Breast epithelium (tissue), 4 donors: ENCODE results near the gene CNOT2. TPM values are rescaled to one million over a fixed set of nuclear protein-coding genes. Genes with fewer than 3 reads are reported as not detected.

Source experiments
- DNase-seq, 2 donors: peaks; one replicate each; pipeline ENCODE4 v3.0.0-alpha.2; 2019; ENCODE audit warnings: low spot score in 2 of 2
- H3K27ac ChIP-seq, 2 donors: fragments of 200-600 bp; sonication (generic) in 1 of 2; one replicate each; pipeline ENCODE4 v1.5.1; 2016 to 2019; ENCODE audit warnings: mild to moderate bottlenecking in 1 of 2
- H3K27me3 ChIP-seq, 2 donors: fragments of 200-600 bp; sonication (generic) in 1 of 2; one replicate each; pipeline versions ENCODE4 v1.5.1 to v1.6.0; 2017 to 2019; ENCODE audit warnings: control low read depth in 1 of 2, mild to moderate bottlenecking in 1 of 2
- H3K36me3 ChIP-seq: fragments of 200-600 bp; one replicate; pipeline ENCODE4 v1.5.1; 2019
- H3K4me1 ChIP-seq, 2 donors: fragments of 200-600 bp; sonication (generic); one replicate each; pipeline ENCODE4 v1.5.1; 2016 to 2019; ENCODE audit warnings: control low read depth in 1 of 2
- H3K4me3 ChIP-seq, 3 donors: fragments of 200-600 bp; sonication (generic); 1 replicate in 2 of 3; 2 replicates in 1 of 3; pipeline ENCODE4 v1.5.1; 2016 to 2019; ENCODE audit warnings: mild to moderate bottlenecking in 3 of 3, moderate library complexity in 2 of 3
- H3K9me3 ChIP-seq, 2 donors: fragments of 200-600 bp; sonication (generic) in 1 of 2; one replicate each; pipeline ENCODE4 v1.5.1; 2016 to 2019; ENCODE audit warnings: control low read depth in 1 of 2
- CTCF ChIP-seq, 3 donors: fragments of 450-650 bp; IDR thresholded peaks; one replicate each; pipeline ENCODE4 v1.5.1; 2016 to 2017; ENCODE audit warnings: antibody characterized with exemption in 3 of 3, mild to moderate bottlenecking in 3 of 3, moderate library complexity in 3 of 3
- POLR2A ChIP-seq: fragments of 450-650 bp; IDR thresholded peaks from one replicate; pipeline ENCODE4 v1.6.1; 2016; ENCODE audit warnings: antibody characterized with exemption, mild to moderate bottlenecking, moderate library complexity
- POLR2AphosphoS5 ChIP-seq, 3 donors: sonication (generic); formaldehyde crosslinking; IDR thresholded peaks; one replicate each; pipeline ENCODE4 v1.6.1; 2017; ENCODE audit warnings: antibody characterized with exemption in 3 of 3
- intact Hi-C: fragments of 100-400 bp; cut with DNase I; formaldehyde crosslinking; loops from one replicate; pipeline ENCODE4 v1.15.1; 2023; ENCODE audit warnings: low total_unique reads
- total RNA-seq, 3 donors: library from RNA; depleted of rRNA; stranded (reverse); fragments of >200 nt; gene quantifications; one replicate each; pipeline ENCODE4 v1.1.0, GENCODE V29; 2016

CNOT2 gene
- total RNA-seq, 3 donors from 2014 or later: 132 to 275 (median 191) TPM

DNA sequence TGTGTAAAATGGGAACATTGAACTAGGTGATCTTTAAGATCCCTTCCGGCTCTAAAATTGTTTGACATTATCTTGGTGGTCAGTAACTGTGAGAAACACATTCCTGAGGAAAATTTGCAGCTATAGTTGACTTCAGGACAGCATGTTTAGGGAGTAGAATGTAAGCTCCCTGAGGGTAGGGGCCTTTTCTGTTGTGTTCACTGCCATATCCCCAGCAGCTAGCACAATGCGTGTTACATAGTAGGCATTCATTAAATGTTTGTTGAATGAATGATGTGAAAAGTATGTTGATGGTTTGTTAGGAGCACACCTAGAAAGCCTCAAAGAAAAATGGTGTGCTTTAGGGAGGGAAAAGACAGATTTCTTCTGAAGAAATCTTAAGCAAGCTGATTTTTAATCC, 84.3 kb downstream of the CNOT2 start:
- H3K36me3 ChIP-seq: no peaks in the 10 kb centered on the region
- TF ChIP-seq POLR2A (no peak), CTCF (IDR thresholded peaks at IDR 0.05) (no peak), POLR2AphosphoS5 (IDR thresholded peaks at IDR 0.05) (no peak)
- H3K4me3 ChIP-seq: no peak overlapping the region
- DNase-seq: no peak
- no peaks in the 10 kb centered on the region for H3K27me3 ChIP-seq
- H3K9me3 ChIP-seq: no peaks in the 10 kb centered on the region
- no peak overlapping the region for H3K27ac ChIP-seq
- intact Hi-C loops: no loop called here
- H3K4me1 ChIP-seq: no peaks in the 10 kb centered on the region

DNA sequence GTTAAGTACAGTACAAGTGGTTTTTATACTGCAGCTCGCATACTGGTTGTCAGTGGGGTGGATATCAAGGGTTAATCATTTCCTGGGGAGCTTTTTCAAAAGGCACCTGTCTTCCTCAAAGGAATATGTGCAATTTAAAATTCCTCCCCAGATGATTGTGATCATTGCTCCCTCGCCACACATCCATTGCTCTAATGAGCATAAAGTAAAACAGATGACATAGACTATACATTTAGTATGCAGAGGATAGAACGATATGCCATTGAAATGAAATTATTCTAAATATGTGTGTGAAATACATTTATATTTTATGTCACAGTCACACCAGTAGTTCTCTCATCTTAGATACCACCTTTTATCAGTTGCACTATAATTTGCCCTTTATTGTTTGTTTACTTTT, 86.5 kb downstream of the CNOT2 start:
- Histone ChIP-seq H3K27me3 (no peaks in the 10 kb centered on the region), H3K4me3 (no peak overlapping the region), H3K27ac (no peak overlapping the region), H3K9me3 (no peaks in the 10 kb centered on the region), H3K4me1 (no peaks in the 10 kb centered on the region), H3K36me3 (no peaks in the 10 kb centered on the region)
- TF ChIP-seq CTCF (IDR thresholded peaks at IDR 0.05): no peak
- no peak for DNase-seq
- intact Hi-C loops: no loop called here

- H3K9me3 ChIP-seq: no peaks in the 10 kb centered on the region
- H3K4me1 ChIP-seq: no peaks in the 10 kb centered on the region
- no peak overlapping the region for H3K27ac ChIP-seq
- intact Hi-C loops: no loop called here
- no peaks in the 10 kb centered on the region for H3K27me3 ChIP-seq
- no peak for TF ChIP-seq POLR2A
- TF ChIP-seq CTCF (IDR thresholded peaks at IDR 0.05): no peak
- no peak for TF ChIP-seq POLR2AphosphoS5 (IDR thresholded peaks at IDR 0.05)
- DNase-seq: no peak
- H3K36me3 ChIP-seq: no peaks in the 10 kb centered on the region
- H3K4me3 ChIP-seq: no peak overlapping the region
Observed at GRCh38 chr12:70330158-70330557, 86.9 kb downstream of the CNOT2 start.

DNA sequence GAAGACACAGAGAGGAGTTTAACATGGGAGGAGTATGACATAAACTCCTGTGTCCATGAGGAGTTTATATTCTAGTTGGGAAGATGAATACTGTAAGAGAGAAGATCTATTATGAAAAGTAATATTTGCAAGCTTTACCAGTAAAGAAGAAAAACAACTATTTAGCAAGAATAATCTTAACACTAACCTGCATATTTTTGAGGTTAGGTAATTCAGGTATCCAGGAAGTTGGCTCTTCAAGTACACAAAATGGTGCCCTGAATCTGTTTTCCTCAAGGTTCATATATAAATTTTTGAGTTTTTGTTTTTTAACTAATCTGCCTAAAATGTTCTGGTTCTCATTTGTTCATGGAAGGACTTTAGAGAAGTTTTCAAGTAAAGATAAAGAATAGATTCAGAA, 89.0 kb downstream of the CNOT2 start:
- no peaks in the 10 kb centered on the region for H3K4me1 ChIP-seq
- no peaks in the 10 kb centered on the region for H3K27me3 ChIP-seq
- H3K9me3 ChIP-seq: no peaks in the 10 kb centered on the region
- no peak for DNase-seq
- intact Hi-C loops: no loop called here
- H3K36me3 ChIP-seq: no peaks in the 10 kb centered on the region
- H3K4me3 ChIP-seq: no peak overlapping the region
- TF ChIP-seq CTCF (IDR thresholded peaks at IDR 0.05) (no peak), POLR2AphosphoS5 (IDR thresholded peaks at IDR 0.05) (no peak), POLR2A (no peak)
- no peak overlapping the region for H3K27ac ChIP-seq

DNA sequence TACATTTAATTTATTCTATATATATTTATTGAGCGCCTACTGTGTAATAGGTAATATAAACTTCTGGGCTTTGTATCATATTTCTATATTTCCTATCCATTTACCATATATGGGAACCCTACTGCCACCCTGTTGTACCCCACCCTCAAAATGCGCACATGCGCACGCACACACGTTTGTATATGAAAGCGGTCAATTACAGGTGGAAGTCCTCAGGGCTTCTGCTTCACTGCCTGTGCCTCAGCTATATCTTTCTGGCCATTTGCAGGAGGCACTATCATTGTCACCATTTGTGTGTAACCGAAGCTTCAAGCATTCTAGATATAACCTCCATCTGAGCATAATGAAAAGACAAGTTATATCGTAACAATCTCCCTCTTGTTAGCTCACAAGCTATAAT, 91.5 kb downstream of the CNOT2 start:
- Histone ChIP-seq H3K9me3 (no peaks in the 10 kb centered on the region), H3K27ac (no peak overlapping the region), H3K27me3 (no peaks in the 10 kb centered on the region), H3K36me3 (no peaks in the 10 kb centered on the region), H3K4me3 (no peak overlapping the region), H3K4me1 (no peaks in the 10 kb centered on the region)
- no peak for DNase-seq
- TF ChIP-seq POLR2A (no peak), POLR2AphosphoS5 (IDR thresholded peaks at IDR 0.05) (no peak), CTCF (IDR thresholded peaks at IDR 0.05) (no peak)
- intact Hi-C loops: no loop called here
